ENCODE results near the gene PHC2. TPM values are rescaled to one million over a fixed set of nuclear protein-coding genes. Genes with fewer than 3 reads are reported as not detected.

Gene PHC2
- total RNA-seq, 2 experiments from 2014 or later = 21.4 to 22.5 TPM

DNA sequence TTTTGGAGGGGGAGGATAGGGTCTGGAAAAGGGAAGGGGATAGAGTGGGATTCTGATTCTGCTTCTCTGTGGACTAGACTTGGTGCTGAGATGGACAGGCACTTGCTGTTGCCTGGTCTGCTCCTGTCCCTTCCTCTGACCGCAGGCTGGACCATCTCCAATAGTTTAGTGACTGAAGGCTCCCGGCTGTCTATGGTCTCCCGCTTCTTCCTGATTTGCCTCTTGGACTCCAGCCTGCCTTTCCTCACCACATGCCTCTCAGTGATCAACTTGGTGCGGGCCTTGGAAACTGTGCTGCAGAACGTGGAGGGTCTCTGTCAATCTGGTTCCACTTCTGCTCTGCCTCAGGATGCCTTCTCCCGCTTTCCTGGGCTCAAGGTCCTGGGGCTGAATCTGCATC is 35.3 kb upstream of the PHC2 start:
- no peaks in the 10 kb centered on the region for H3K36me3 Mint-ChIP-seq
- H3K27ac Mint-ChIP-seq = no peak overlapping the region
- H3K4me1 Mint-ChIP-seq (ENCODE audit: low read depth) = peaks cover 6% of the 10 kb centered on the region
- H3K4me3 Mint-ChIP-seq = no peak overlapping the region
- no peak for DNase-seq
- CTCF ChIA-PET = interaction anchor here (1.2 kb wide), 1 partner anchor 169 kb away, joined by 3 read pairs; no protein-coding TSS in a partner anchor
- intact Hi-C loops (cut with micrococcal nuclease) = no loop called here
- POLR2A ChIA-PET = no interaction called here
- H3K27me3 Mint-ChIP-seq = no peaks in the 10 kb centered on the region
- H3K9me3 Mint-ChIP-seq = no peaks in the 10 kb centered on the region

DNA sequence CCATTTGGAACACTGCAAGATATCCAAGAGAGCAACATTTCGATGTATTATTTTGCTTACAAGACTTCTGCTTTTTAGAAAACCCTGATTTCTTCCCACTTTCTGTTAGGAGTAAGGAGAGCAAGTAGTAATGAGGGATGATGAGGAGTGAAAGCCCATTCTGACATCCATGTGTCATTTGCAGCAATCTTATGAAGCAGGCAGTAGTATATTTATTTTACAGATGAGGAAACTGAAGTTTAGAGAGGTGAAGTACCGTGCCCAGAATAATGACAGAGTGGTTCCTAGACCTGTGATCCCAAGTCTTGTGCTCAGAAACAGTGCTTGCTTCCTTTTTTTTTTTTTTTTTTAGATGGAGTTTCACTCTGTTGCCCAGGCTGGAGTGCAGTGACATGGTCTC is 34.4 kb upstream of the PHC2 start:
- Mint-ChIP-seq H3K4me1 (ENCODE audit: low read depth) (peaks cover under 1% of the 10 kb centered on the region), H3K27ac (no peak overlapping the region), H3K4me3 (no peak overlapping the region), H3K27me3 (peaks cover 2% of the 10 kb centered on the region), H3K36me3 (no peaks in the 10 kb centered on the region), H3K9me3 (no peaks in the 10 kb centered on the region)
- no peak for DNase-seq
- intact Hi-C loops (cut with micrococcal nuclease) = no loop called here
- POLR2A ChIA-PET = no interaction called here
- CTCF ChIA-PET = interaction anchor here (0.7 kb wide), 1 partner anchor 1387 kb away, joined by 3 read pairs; no protein-coding TSS in a partner anchor

GRCh38 chr1:33464552-33464951 is 33.7 kb upstream of the PHC2 start:
- Mint-ChIP-seq H3K36me3 (no peaks in the 10 kb centered on the region), H3K27me3 (peaks cover 4% of the 10 kb centered on the region), H3K27ac (no peak overlapping the region), H3K4me1 (ENCODE audit: low read depth) (no peaks in the 10 kb centered on the region), H3K9me3 (no peaks in the 10 kb centered on the region), H3K4me3 (no peak overlapping the region)
- POLR2A ChIA-PET = no interaction called here
- CTCF ChIA-PET = interaction anchor here (0.7 kb wide), 1 partner anchor 1388 kb away, joined by 3 read pairs; no protein-coding TSS in a partner anchor
- intact Hi-C loops (cut with micrococcal nuclease) = no loop called here
- no peak for DNase-seq

DNA sequence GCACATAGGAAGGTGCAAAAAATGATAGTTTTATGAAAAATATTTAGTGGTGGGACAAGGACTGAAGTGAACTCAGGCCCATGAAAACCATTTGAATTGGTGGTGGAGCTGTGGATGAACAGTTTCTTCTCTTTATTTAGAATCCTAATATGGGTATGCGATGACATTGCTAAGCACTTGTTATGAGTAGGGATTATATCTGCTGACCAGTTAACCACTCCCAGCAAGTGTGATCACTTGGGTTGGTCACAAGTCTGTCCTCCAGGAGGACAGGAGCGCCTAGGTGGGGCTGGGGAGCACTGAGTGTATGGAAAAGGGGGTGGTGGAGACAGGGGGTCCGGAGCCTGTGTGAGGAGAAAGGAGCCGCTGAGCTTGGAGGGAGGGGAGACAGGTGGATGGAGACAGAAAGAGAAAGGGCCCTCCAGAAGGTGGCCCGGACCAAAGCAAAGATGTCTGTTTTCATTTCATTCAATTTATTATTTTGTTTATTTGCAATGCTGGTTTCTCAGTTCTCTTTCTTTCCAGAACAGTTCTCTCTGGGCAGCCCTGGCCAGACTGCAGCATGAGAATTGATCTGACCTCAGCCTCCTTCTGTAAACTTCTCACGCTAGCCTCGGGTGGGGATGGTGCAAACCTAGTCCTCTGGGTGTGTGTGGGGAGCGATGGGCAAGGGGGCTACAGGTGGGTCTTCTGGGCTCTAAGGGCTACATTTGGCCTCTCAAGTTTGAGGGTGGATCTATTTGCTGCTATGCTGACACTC is 31.7 kb upstream of the PHC2 start:
- DNase-seq = no peak
- CTCF ChIA-PET = no interaction called here
- H3K9me3 Mint-ChIP-seq = no peaks in the 10 kb centered on the region
- no peak overlapping the region for H3K4me3 Mint-ChIP-seq
- POLR2A ChIA-PET = no interaction called here
- intact Hi-C loops (cut with micrococcal nuclease) = no loop called here
- peaks cover 9% of the 10 kb centered on the region for H3K27me3 Mint-ChIP-seq
- H3K36me3 Mint-ChIP-seq = no peaks in the 10 kb centered on the region
- no peak overlapping the region for H3K27ac Mint-ChIP-seq
- H3K4me1 Mint-ChIP-seq (ENCODE audit: low read depth) = no peaks in the 10 kb centered on the region

DNA sequence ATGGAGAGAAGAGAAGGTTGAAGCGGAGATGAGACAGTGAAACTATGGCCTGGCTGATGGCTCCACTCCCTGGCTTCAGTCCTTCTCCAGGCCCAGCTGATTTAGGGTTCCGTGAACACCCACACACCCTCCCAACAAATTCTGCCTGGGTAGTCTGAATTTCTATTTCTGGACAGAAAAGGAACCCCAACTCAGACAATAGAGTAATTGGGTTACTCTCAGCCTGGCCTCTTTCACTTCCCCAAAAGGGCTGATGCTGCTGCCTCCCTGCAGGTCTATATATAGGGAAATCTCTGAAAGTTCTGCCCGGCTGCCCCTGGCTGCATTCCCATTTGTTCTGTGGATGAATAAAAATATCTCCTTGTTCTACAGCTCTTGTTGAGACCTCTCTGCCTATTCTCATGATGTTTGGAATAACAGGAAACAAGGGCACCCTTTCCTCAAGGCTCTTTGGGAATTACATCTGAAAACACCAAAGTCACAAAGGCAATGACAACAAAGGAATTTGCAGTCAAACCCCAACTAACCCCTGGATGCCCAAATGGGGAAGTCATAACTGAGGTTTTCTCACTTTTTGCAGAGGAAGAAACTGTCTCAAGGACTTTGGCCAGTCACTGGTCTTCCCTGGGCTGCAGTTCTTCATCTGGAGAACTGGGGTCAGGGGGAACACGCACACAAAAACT is 30.2 kb upstream of the PHC2 start:
- Mint-ChIP-seq H3K9me3 (no peaks in the 10 kb centered on the region), H3K4me3 (no peak overlapping the region), H3K27me3 (peaks cover 9% of the 10 kb centered on the region), H3K27ac (no peak overlapping the region), H3K36me3 (no peaks in the 10 kb centered on the region), H3K4me1 (ENCODE audit: low read depth) (no peaks in the 10 kb centered on the region)
- no peak for DNase-seq
- ChIA-PET POLR2A (no interaction called here), CTCF (interaction anchor here (0.7 to 1.0 kb wide), 2 partner anchors 9 to 10 kb away, joined by 3 read pairs; no protein-coding TSS in a partner anchor)
- intact Hi-C loops (cut with micrococcal nuclease) = no loop called here

- ChIA-PET POLR2A (no interaction called here), CTCF (interaction anchor here (1.0 kb wide), 1 partner anchor 11 kb away, joined by 3 read pairs; no protein-coding TSS in a partner anchor)
- Mint-ChIP-seq H3K27ac (no peak overlapping the region), H3K36me3 (no peaks in the 10 kb centered on the region), H3K9me3 (no peaks in the 10 kb centered on the region), H3K4me3 (no peak overlapping the region), H3K4me1 (ENCODE audit: low read depth) (peaks cover 3% of the 10 kb centered on the region), H3K27me3 (peaks cover 9% of the 10 kb centered on the region)
- intact Hi-C loops (cut with micrococcal nuclease) = no loop called here
- DNase-seq = no peak
These were observed 29.2 kb upstream of the PHC2 start for GRCh38 chr1:33460144-33460543.

- no peaks in the 10 kb centered on the region for H3K9me3 Mint-ChIP-seq
- H3K27ac Mint-ChIP-seq = no peak overlapping the region
- ChIA-PET CTCF (interaction anchor here (1.2 kb wide), 1 partner anchor 11 kb away, joined by 4 read pairs; no protein-coding TSS in a partner anchor), POLR2A (no interaction called here)
- peaks cover 3% of the 10 kb centered on the region for H3K4me1 Mint-ChIP-seq (ENCODE audit: low read depth)
- H3K36me3 Mint-ChIP-seq = no peaks in the 10 kb centered on the region
- intact Hi-C loops (cut with micrococcal nuclease) = no loop called here
- no peak overlapping the region for H3K4me3 Mint-ChIP-seq
- H3K27me3 Mint-ChIP-seq = peaks cover 9% of the 10 kb centered on the region
- no peak for DNase-seq
These were observed 28.8 kb upstream of the PHC2 start for GRCh38 chr1:33459691-33460090.

GRCh38 chr1:33456502-33456886 is 25.6 kb upstream of the PHC2 start:
- no peak for DNase-seq
- intact Hi-C loops (cut with micrococcal nuclease) = no loop called here
- H3K27ac Mint-ChIP-seq = no peak overlapping the region

DNA sequence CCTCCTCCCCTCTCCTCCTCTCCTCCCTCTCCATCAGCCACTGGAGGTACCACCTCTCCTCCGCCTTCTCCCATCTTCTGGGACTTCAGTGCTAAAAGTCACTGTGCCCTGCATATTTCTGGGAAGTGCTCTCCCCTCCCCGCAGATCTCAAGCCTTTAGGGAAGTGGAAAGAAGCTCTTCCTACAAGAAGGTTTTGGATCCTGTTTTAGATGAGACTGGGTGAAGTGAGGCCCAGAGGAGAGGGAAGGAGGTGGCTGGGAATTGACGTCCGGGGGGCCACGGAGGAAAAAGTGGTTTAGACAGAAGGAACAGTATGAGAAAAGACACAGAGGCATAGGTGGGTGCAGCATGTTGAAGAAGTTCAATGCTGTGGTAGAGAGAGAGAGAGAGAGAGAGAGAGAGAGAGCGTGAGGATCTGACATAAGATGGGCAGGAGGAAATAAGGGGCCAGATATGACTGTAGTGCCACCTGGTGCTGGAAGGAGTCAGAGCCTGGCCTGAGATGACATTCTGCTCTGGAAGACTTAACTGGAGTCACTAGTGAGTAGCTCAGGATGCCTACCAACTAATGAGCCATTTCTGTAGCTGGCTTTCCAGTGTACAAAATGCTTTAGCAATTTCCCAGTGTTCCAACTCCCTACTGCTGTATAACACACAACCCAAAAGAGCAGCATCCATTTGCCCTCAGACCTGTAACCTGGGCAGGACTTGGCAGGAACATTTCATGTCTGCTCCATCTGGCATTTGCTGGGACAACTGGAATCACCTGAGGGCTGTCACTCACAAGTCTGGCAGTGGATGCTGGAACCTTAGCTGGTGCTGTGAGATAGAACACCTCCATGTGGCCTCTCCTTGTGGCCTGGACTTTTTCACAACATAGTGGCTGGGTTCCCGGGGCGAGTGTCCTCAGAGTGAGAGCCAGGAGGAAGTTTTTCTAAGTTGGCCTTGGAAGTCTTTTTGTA is 24.9 kb upstream of the PHC2 start:
- ChIA-PET CTCF (interaction anchor here (0.7 to 2.5 kb wide), 6 partner anchors 13 to 177 kb away, joined by 4 to 10 read pairs (median 6); no protein-coding TSS in a partner anchor), POLR2A (no interaction called here)
- peak; percentile 59 for DNase-seq
- H3K4me1 Mint-ChIP-seq (ENCODE audit: low read depth) = peaks cover 3% of the 10 kb centered on the region
- no peak overlapping the region for H3K27ac Mint-ChIP-seq
- no peak overlapping the region for H3K4me3 Mint-ChIP-seq
- intact Hi-C loops (cut with micrococcal nuclease) = no loop called here
- H3K9me3 Mint-ChIP-seq = no peaks in the 10 kb centered on the region
- H3K27me3 Mint-ChIP-seq = peaks cover 11% of the 10 kb centered on the region
- H3K36me3 Mint-ChIP-seq = no peaks in the 10 kb centered on the region

More at GRCh38 chr1:33456502-33456886, 25.6 kb upstream of the PHC2 start:
- Mint-ChIP-seq H3K9me3 (no peaks in the 10 kb centered on the region), H3K27me3 (peaks cover 9% of the 10 kb centered on the region), H3K36me3 (no peaks in the 10 kb centered on the region), H3K4me1 (ENCODE audit: low read depth) (peaks cover 3% of the 10 kb centered on the region), H3K4me3 (no peak overlapping the region)
- POLR2A ChIA-PET = no interaction called here
- CTCF ChIA-PET = interaction anchor here (0.7 to 2.5 kb wide), 5 partner anchors 12 to 176 kb away, joined by 4 to 10 read pairs (median 7); no protein-coding TSS in a partner anchor

- intact Hi-C loops (cut with micrococcal nuclease) = no loop called here
- Mint-ChIP-seq H3K27ac (no peak overlapping the region), H3K4me1 (ENCODE audit: low read depth) (peaks cover 3% of the 10 kb centered on the region), H3K9me3 (no peaks in the 10 kb centered on the region), H3K4me3 (no peak overlapping the region), H3K36me3 (no peaks in the 10 kb centered on the region), H3K27me3 (peaks cover 11% of the 10 kb centered on the region)
- DNase-seq = no peak
- POLR2A ChIA-PET = no interaction called here
- CTCF ChIA-PET = interaction anchor here (1.0 to 2.5 kb wide), 4 partner anchors 16 to 178 kb away, joined by 4 to 10 read pairs (median 6); no protein-coding TSS in a partner anchor
These were observed 23.9 kb upstream of the PHC2 start for GRCh38 chr1:33454646-33455282.

- H3K4me1 Mint-ChIP-seq (ENCODE audit: low read depth) = peaks cover 4% of the 10 kb centered on the region
These were observed 15.7 kb upstream of the PHC2 start for GRCh38 chr1:33446590-33446989.

More at GRCh38 chr1:33446590-33446989, 15.7 kb upstream of the PHC2 start:
- H3K4me3 Mint-ChIP-seq = no peak overlapping the region
- peaks cover 26% of the 10 kb centered on the region for H3K27me3 Mint-ChIP-seq
- ChIA-PET CTCF (interaction anchor here (1.0 to 1.4 kb wide), 2 partner anchors 10 to 14 kb away, joined by 3 read pairs; no protein-coding TSS in a partner anchor), POLR2A (no interaction called here)
- intact Hi-C loops (cut with micrococcal nuclease) = no loop called here
- H3K36me3 Mint-ChIP-seq = no peaks in the 10 kb centered on the region
- H3K9me3 Mint-ChIP-seq = no peaks in the 10 kb centered on the region
- H3K27ac Mint-ChIP-seq = no peak overlapping the region
- DNase-seq = peak; percentile 12
